OCI-LY3 (cell line): Measurements from ENCODE around the gene SLC17A9.

Experiments
- H2AFZ ChIP-seq: fragments of 200-600, 300-600 bp; shearing (Covaris generic); 2 replicates; pipeline ENCODE4 v1.6.0; 2014; ENCODE audit warnings: antibody characterized with exemption, low read depth, low read length
- H3K27ac ChIP-seq: fragments of 200-600, 300-600 bp; sonication (generic); 2 replicates; pipeline ENCODE4 v1.5.1; 2014; ENCODE audit warnings: mild to moderate bottlenecking, low read length, moderate library complexity, mixed read lengths
- H3K27me3 ChIP-seq: fragments of 200-600, 300-600 bp; sonication (generic); 2 replicates; pipeline ENCODE4 v1.6.1; 2014; ENCODE audit warnings: low read depth, low read length, mixed read lengths
- H3K36me3 ChIP-seq: fragments of 200-600, 300-600 bp; sonication (generic); replicated peaks from 2 replicates; pipeline ENCODE3; 2014; ENCODE audit warnings: low read depth, low read length, mixed read lengths
- H3K4me1 ChIP-seq: fragments of 300-600, 200-600 bp; sonication (generic); 2 replicates; pipeline ENCODE4 v1.6.1; 2014; ENCODE audit warnings: low read length, mixed read lengths
- H3K4me2 ChIP-seq: fragments of 200-600, 300-600 bp; sonication (generic); 2 replicates; pipeline ENCODE4 v1.6.1; 2014; ENCODE audit warnings: low read length, mixed read lengths
- H3K4me3 ChIP-seq: fragments of 300-600, 200-600 bp; sonication (generic); 2 replicates; pipeline ENCODE4 v1.5.1; 2014; ENCODE audit warnings: antibody characterized with exemption, mild to moderate bottlenecking, low read length, moderate library complexity
- H3K79me2 ChIP-seq: fragments of 300-600, 200-600 bp; shearing (Covaris generic); 2 replicates; pipeline ENCODE4 v1.6.1; 2014; ENCODE audit warnings: mild to moderate bottlenecking, low read length, mixed read lengths
- H3K9ac ChIP-seq: fragments of 300-600, 200-600 bp; shearing (Covaris generic); 2 replicates; pipeline ENCODE4 v1.6.0; 2014; ENCODE audit warnings: mild to moderate bottlenecking, low read length, moderate library complexity
- H3K9me3 ChIP-seq: fragments of 200-600, 300-600 bp; shearing (Covaris generic); 2 replicates; pipeline ENCODE4 v1.6.1; 2014; ENCODE audit warnings: low read length, mixed read lengths; ENCODE audit not compliant: insufficient read depth
- H4K20me1 ChIP-seq: fragments of 200-600, 300-600 bp; sonication (generic); 2 replicates; pipeline ENCODE4 v1.6.1; 2016; ENCODE audit warnings: low read length, mixed read lengths; ENCODE audit not compliant: insufficient read depth
- CTCF ChIP-seq: fragments of 200-600, 300-600 bp; sonication (generic); IDR thresholded peaks from 2 replicates; pipeline ENCODE4 v1.5.1; 2014; ENCODE audit warnings: antibody characterized with exemption, low read length, low read depth
- EZH2phosphoT487 ChIP-seq: fragments of 200-600 bp; shearing (Covaris generic); IDR thresholded peaks from 2 replicates; pipeline ENCODE4 v1.6.1; 2018; ENCODE audit warnings: antibody characterized with exemption, mixed run types, low read depth

The SLC17A9 gene

GRCh38 chr20:62945771-62946339, 6.7 kb upstream of the SLC17A9 start:
- Histone ChIP-seq H3K27ac (no peak overlapping the region), H3K27me3 (no peaks in the 10 kb centered on the region), H2AFZ (no peak overlapping the region), H3K4me3 (no peak overlapping the region), H3K9me3 (no peaks in the 10 kb centered on the region), H3K9ac (no peak overlapping the region), H3K4me2 (no peak overlapping the region), H3K4me1 (no peaks in the 10 kb centered on the region), H3K79me2 (peaks cover 41% of the 10 kb centered on the region), H3K36me3 (peaks cover 81% of the 10 kb centered on the region), H4K20me1 (no peaks in the 10 kb centered on the region)
- TF ChIP-seq CTCF (no peak), EZH2phosphoT487 (no peak)

- Histone ChIP-seq H3K79me2 (peaks cover 35% of the 10 kb centered on the region), H3K27me3 (no peaks in the 10 kb centered on the region), H3K4me1 (peaks cover 5% of the 10 kb centered on the region; the same call in 1 of the 2 replicates), H3K27ac (no peak overlapping the region), H4K20me1 (no peaks in the 10 kb centered on the region), H3K4me3 (no peak overlapping the region), H3K9me3 (no peaks in the 10 kb centered on the region), H3K9ac (no peak overlapping the region), H2AFZ (no peak overlapping the region), H3K4me2 (no peak overlapping the region), H3K36me3 (peaks cover 80% of the 10 kb centered on the region)
- TF ChIP-seq CTCF (no peak), EZH2phosphoT487 (no peak)
Observed at GRCh38 chr20:62946918-62947317, 5.6 kb upstream of the SLC17A9 start.

GRCh38 chr20:62947532-62948300, 4.8 kb upstream of the SLC17A9 start:
- Histone ChIP-seq H2AFZ (no peak overlapping the region), H3K27me3 (no peaks in the 10 kb centered on the region), H3K79me2 (peaks cover 35% of the 10 kb centered on the region), H3K27ac (no peak overlapping the region), H3K36me3 (peaks cover 75% of the 10 kb centered on the region), H3K9me3 (no peaks in the 10 kb centered on the region), H3K4me1 (peaks cover 8% of the 10 kb centered on the region; the same call in 1 of the 2 replicates), H3K9ac (no peak overlapping the region), H3K4me3 (no peak overlapping the region), H4K20me1 (no peaks in the 10 kb centered on the region), H3K4me2 (no peak overlapping the region)
- TF ChIP-seq CTCF (no peak), EZH2phosphoT487 (no peak)

- Histone ChIP-seq H3K27ac (no peak overlapping the region), H3K4me2 (no peak overlapping the region), H2AFZ (no peak overlapping the region), H3K4me3 (no peak overlapping the region), H3K36me3 (peaks cover 62% of the 10 kb centered on the region), H3K79me2 (peaks cover 44% of the 10 kb centered on the region), H3K27me3 (no peaks in the 10 kb centered on the region), H3K9ac (no peak overlapping the region), H3K4me1 (peaks cover 11% of the 10 kb centered on the region; the same call in 1 of the 2 replicates), H3K9me3 (no peaks in the 10 kb centered on the region), H4K20me1 (no peaks in the 10 kb centered on the region)
- TF ChIP-seq CTCF (no peak), EZH2phosphoT487 (no peak)
Observed at GRCh38 chr20:62949153-62949821, 3.2 kb upstream of the SLC17A9 start.
